CD4-positive, alpha-beta T cell treated with Interleukin-10 for 1 hour (primary cell): ENCODE data around the gene PARP12.

ENCODE experiments used
- DNase-seq: peaks from one replicate; pipeline ENCODE4 v3.0.0-alpha.2; 2020

Gene PARP12

DNA sequence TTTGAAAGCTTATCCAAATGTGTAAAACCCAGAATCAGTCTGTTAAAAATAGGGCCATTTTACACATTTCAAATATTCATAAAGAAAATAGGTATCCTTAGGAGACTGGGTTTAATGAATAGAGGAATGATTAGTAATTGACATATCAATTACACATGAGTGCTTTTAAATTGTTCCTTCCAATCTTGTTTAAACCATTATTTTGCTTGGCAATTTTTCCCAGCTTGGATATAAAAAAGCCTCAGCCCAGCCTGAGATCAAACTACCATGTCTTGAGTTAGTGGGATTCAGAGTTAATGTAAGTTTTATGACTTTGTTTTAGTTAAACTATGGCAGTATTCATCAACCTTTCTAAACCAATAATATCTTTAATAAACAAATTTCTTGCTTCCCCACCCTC lies 28.3 kb downstream of the PARP12 start:
- DNase-seq: no peak

DNA sequence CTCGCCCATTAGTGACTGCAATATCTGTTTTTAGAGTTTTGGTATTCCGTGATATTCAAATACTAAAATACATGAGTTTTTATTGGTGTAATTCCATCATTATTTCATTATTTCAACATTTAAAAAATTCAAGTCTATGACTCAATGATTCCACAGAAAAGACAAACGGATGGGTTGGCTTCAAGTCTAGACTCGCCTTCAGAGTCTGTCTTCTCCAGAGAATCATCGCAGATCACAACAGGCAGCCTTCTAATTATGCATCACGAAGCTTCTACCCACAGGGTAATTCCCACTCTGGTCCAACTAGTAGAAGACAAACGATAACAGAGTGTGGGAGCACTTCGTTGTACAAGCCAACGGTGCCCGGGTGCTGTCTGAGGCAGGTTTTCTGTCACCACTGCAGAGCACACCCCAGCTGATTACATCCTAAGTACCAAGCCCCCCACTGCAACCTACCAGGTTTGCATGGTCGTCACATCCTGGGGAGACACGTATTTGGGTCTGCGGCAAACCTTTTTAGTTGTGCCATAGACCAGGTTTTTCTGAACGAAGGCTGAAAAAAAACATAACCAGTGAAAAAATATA lies 28.9 kb downstream of the PARP12 start:
- DNase-seq: no peak

DNA sequence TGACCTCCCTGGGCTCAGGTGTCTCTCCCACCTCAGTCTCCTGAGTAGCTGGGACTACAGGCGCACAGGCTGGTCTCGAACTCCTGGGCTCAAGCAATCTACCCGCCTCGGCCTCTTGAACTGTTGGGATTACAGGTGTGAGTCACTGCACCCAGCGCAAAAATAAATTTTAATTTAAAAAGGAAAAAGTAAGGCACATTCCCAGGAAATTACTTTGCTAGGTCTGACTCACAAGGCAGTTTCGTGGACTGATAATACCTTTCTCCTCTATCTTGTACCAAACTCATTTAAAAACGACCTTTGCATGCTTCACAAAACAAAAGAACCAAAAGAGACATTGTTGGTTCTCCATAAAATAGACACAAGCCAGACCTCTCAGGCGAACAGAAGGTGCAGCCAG lies 29.7 kb downstream of the PARP12 start:
- no peak for DNase-seq

DNA sequence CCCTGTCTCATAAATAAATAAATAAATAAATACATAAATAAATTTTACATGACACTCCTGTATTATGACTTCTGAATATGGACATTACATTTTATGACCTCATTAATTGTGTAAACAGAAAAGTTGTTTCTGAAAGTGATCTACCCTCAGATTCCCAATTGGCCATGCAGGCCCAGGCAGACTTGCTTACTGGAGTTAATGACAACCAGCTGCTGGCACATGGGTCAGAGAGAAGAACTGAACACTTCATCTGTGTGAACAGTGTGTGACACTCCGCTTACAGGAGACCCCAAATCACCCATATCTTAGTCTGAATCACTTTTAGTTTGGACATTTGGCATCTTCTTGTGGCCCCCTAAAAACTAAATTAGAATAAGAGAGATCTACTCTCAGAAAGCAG lies 31.4 kb downstream of the PARP12 start:
- DNase-seq: no peak

DNA sequence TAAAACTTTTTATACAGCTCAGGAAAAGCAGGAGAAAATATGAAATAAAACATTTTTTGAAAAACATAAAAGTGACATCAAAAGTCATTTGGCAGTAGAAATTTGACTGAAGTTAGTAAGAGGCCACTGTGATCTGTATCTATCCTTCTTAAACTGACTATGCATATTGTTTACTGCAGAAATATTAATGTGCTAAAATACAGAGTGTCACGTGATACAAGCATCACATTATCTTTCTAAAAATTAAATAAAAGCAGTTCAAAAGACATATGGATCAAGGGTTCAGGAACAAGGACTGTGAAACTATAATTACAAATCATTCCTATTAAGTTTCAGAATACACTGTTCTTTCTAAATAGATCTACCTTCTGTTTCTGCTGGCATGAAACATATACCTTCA lies 33.7 kb downstream of the PARP12 start:
- DNase-seq: no peak

DNA sequence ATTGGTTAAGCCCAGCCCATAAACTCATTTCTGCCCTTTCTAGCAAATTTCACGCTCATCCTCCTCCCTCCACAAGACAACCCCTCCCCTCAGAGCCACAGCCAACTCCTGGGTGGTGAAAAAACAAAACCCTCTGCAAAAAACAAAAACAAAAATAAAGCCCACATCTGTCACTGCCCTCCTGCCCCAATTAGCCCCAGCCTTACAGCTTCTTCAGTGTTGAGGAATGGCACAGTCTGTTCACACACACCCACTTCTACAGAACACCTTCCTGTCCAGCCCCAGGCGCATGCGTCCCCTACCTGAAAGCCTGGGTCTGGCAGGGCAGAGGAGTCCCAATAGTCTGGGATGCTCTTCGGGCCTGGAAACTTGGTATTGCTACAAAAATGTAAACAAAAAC lies 34.4 kb downstream of the PARP12 start:
- no peak for DNase-seq

DNA sequence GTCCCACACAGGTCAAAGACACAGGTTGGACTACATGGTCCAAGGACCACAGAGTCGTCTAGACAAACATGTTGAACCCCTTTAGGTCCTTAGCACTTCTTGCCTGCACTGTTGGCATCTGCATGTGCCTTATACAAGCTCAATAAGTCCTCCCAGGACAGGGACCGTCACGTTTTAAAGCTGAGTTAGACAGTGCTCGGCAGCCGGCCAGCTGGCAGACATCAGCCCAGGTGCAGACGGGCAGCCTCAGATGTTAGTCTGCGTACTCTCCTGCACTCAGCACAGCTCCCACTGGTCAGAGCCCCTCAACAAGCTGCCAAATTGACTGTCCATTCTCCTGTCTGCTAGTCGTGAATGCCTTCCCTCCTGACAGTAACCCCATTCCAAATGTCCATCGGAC lies 34.9 kb downstream of the PARP12 start:
- DNase-seq: no peak

DNA sequence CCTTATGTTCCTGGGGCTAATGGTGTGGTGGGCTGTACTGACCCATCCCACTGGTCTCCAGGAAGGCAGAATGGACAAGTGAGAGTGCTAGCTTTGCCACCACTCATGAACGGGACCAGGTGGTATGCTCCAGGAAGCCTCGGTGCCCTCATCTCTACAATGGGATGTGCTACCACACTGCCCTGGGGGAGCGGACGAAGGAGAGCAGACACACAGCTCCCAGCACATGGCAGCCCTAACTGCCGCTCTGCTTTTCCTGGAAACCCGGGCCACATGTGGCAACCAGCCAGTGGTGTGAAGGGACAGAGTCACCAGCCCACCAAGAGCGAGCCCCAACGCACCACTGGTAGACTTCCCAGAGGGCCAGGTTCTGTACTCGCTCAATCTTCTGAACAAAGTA lies 35.8 kb downstream of the PARP12 start:
- DNase-seq: no peak

DNA sequence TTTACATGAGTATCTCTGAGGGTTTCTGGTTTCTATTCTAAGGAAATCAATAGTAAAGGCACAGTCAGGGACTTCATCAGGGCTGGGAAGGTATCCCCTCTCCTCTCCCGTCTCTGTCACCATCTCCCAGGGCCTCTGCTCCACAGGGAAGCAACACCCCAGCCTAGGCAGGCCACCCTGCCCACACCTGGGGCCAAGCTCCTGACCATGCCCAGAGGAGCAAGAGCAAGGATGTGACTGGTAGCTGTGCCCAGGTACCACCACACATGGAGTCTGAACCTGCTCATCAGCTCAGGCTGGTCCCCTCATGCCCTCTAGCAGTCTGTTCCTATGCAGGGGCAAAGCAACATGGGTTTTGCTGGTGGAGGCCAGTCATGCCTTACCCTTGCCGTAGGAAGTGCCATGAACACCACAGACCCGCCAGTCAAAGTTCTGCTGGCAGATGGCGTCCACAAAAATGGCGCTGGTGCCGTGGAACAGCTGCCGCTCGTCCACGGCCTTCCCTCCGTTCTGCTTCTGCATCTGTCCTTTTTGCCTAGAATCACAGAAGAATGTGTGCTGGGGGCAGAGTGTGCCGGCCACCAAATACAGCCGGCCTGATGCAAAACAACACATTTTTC lies 36.8 kb downstream of the PARP12 start:
- DNase-seq: no peak

DNA sequence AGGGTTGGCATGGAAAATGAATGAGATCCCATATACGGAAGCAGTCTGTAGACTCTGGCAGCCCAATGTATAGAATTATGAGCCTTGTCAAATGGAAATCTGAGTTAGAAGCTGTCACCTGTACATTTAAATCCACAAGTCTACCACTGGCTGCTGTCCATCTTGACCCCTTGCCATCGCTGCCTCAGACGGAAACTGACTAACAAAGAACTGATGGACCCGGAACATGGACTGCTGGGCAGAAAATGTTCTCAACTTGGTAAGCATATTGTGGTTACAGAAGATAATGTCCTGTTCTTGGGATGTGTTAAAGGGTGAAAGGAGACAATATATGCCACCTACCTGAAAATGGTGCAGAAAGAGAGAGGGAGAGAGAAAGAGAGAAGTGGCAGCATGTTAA lies 37.5 kb downstream of the PARP12 start:
- no peak for DNase-seq

DNA sequence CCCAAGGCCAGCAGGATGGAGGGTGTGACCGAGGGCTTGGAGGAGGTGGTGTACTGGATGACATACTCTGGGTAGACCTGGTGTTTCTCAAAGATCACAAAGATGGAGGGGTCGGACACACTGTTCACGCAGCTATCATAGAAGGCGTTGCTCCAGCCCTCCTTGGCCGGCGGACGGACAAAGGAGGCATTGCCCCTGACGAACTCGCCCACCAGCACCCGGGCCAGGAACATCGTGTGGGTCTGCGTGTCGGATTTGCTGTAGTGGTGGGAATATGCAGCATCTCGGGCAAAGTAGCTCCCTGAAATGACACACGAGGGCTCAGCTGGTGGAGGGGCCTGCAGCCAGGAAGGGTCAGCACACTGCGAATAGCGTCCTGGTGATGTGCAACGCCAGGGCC lies 38.2 kb downstream of the PARP12 start:
- no peak for DNase-seq

DNA sequence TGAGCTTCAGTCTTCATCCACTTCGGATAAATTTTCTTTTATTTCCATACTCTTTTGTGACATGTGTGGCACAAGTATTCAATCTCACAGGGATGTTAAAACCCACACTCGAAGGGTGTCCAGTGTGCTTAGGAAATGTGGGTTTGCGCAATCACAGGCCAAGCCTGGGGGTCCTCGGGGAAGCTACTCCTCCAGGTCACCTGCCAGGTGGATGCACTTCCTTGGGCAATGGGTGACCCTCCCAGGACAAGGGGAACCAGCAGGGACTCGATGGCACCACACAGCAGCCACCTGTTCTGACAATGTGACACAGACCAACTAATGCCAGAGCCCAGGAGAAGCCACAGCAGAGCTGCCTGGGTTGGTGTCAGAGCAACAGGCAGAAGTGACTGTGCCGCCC lies 39.0 kb downstream of the PARP12 start:
- DNase-seq: no peak

DNA sequence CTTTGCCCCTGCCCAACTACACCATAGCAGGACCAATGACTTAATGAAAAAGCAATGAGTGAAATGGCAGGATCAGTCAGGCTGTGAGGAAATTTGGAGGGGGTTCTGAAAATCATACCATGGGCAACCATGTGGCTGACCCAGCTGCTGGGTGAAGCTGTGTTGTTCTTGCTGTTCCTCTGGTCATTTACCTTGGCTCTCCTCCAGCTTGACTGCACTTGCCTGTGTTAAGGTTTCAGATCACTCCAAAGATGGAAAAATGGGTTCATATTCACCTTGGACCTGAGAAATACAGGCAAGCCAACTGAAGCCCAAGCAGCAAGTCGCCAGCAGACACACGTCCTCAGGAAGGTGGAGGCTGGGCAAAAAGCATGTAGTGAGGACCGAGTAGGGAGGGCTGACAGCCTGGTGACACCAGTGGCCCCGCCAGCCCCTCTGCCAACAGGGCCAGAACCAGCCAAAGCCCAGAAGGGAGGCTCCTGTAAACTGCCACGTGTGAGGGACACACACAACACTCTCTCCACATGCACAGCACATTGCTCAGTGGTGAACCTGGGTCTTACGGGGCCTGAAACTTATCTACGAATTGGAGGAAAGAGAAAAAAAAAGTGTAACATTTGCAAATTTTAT lies 40.1 kb downstream of the PARP12 start:
- no peak for DNase-seq

DNA sequence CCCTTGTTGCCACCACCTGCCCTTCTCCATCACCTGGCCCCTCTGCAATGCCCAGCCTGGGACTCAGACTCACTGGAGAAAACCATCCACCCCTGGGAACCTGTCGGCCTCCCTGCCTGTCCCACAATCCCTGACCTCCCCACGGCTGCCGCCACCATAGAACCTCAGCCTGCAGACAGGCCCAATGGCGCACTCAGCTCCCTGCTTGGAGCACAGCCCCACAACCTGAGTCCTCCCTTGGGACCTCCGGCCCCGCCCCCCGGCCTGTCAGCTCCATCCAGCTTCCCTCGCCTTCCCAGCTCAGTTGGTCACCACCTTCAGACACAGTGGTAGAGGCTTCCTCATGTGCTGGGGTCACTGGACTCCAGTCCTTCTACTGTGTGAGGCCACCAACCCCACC lies 41.1 kb downstream of the PARP12 start:
- DNase-seq: no peak

DNA sequence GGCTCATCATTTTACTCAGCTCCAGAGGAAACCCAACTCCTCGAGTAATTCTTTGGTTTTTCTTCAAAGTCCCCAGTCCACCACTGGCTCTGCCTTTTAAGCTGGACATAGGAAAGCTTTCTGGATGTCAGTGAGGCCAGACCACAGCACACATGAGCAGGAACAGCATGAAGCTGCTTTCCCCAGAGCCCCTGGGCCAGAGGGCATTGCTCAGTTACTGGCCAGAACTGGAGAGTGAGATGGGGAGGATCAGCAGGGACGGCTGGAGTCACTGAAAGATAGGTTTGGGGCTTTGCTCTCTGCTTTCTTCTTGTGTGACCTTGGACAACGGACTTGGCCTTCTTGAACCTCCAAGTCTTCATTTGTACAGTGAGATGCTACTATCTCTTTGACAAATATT lies 43.1 kb downstream of the PARP12 start:
- no peak for DNase-seq

DNA sequence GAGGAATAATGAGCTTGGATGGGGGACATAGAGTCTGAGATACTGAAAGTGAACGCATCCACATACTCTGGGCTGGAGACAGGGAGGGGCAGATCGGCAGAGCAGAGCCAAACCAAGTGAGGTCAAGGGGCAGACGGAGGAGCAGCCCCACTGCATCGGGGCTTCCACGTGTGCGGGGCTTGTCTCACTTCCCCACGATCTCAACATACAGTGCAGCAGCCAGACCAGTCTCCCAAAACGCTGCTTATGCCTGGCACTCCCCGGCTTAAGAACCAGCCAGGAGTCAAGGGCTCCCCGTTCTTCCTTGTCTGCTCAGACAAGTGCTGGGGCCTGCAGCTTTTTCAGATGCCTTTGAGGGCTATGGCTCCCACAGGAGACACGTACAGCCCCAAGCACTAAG lies 43.6 kb downstream of the PARP12 start:
- DNase-seq: no peak

DNA sequence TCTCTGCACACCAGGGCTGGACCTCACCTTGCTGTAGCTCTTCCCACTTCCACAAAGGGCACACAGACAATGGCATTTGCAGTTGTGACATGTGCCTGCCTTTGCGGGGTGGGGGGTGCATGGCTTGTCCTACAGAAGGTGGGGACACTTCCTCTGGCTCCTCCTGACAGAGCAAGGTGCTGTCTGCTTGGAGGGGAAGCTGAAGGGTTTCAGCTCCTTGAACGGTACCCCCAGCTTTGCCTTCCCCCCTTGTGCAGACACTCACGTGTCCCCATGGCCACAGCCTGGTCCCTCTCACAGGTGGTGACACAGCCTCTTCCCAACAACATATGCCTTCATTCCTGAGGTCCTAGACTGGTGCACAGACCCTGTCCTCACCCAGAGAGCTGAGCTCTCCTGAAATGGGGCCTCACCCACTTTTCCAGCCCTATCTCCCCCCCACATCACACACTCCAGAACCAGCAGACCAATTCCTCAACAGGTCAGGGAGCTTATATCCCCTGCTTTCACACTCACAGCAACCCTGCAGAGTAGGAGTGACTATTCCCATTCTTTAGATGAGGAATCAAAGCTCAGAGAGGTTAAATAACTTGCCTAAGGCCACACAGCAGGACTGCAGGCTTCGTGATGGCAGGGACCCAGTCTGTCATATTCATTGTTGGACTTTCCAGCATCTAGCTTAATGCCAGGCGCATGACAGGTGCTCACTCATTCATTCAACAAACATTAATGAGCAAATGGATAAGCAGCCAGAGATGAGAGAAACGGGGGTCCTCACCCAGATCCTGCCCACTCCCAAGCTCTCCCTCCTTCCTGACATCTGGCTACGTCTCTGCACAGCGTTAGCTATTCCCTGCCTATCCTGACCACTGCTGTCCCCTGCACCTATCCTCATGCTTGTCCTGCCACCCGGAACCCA lies 44.4 kb downstream of the PARP12 start:
- no peak for DNase-seq

DNA sequence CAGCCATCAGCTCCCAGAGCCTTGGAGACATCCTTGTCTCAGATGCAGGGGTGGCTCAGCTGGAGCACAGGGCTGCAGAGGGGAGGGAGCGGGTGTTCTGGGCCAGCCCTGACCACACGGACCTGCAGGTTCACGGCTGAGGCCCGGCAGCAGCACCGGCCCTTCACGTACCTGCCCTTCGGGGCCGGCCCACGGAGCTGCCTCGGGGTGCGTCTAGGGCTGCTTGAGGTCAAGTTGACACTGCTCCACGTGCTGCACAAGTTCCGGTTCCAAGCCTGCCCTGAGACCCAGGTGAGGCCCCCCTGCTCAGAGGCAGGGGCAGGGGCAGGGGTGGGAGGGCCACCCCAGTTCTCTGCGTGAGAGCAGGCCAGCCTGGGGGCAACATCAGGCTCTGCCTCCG lies 45.2 kb downstream of the PARP12 start:
- DNase-seq: no peak

DNA sequence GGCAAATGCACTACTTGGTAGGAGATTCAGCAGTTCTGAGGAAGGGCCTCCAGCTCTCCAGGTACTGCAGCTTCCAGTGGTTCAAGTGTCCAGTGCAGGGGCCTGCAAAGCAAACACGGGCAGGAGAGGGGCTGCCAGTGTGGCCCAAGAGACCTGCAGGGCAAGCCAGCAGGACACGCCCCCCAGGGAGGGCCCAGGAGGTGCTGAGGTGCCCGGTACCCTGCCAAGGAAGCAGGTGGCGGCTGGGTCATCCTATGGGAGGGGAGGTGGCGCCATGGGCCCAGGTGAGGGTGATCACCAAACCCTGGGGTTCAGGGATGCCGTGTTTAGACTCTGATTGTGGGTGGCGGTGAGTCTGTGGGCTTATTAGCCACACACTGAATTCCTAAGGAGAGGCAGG lies 45.7 kb downstream of the PARP12 start:
- DNase-seq: no peak

DNA sequence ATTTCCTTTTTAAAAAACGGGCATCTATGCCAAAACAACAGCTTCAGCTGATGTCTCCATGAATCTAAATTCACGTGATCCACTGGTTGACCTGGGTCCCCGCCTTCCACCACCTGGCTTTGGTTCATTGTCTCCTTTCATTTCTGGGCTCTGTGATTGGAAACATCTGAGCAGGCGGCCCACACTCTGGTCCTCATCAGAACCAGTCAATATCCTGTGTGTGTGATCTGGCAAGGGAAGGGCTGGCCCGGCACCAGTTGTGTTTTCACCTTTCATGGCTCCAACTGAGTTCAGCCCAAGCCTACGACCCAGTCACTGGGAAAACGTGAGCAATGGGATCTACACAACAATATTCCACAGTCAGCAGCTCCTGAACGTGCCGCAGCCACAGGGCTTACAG lies 46.2 kb downstream of the PARP12 start:
- no peak for DNase-seq

DNA sequence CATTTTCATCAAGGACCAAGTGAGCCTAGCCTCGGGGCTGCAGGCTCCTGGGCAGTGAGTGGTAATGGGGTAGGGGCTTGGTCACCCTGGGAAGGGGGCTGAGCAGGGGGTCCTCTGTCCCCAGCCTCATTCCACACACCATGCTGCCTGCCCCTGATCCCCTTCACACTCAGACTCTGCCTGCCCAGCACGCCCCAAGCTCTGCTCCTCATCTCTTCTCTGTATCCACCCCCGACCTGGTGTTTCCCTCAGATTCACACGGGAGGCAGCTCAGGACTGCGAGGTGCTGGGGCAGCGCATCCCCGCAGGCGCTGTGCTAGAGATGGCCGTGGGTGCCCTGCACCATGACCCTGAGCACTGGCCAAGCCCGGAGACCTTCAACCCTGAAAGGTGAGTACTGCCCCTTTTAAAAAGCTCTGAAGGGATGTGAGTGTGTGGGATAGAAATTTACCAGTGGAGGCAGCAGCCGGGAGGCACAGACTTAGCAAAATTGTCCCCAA lies 47.2 kb downstream of the PARP12 start:
- DNase-seq: no peak

DNA sequence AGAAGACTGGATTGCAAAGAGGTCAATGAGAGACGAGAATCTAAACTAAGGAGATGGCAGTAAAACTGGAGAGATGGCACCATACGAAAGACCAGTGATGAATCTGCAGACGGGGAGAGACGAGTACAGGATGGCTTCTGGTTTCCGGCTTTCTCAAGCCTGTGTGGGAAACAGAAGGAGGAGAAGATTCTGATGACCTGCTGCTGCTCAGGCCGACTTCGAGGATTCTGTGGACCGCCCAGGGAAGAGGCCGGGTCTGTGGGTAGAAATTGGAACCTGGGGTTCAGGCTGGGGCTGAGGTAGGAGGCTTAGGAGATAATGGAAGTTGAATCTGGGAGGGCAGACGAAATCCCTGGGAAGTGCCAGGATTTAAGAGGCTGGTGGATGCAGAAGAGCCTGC lies 48.6 kb downstream of the PARP12 start:
- DNase-seq: no peak

DNA sequence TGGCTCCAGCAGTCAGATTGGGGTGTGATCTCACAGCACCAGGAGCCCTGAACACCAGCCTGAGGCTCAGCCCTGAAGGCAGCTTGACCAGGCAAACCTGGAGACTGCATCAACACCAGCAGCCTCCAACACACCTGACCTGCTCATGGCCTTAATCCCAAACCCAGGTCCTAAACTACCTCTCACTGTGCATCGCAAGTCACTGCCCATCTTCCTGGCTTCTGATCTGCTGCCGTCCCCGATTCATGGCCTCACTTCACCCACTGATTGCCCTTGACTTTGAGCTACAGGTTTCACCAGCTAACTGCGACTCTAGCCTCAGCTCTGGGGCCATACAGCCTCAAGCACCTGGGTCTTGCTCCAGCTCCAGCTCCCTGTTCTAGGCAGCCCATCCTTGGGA lies 49.1 kb downstream of the PARP12 start:
- DNase-seq: no peak
